Adrenal gland (tissue), 12 donors: ENCODE measurements around the gene SEC11A. TPM values are rescaled to one million over a fixed set of nuclear protein-coding genes. Genes with fewer than 3 reads are reported as not detected.

Source experiments
- DNase-seq, 7 donors: peaks; one replicate each; pipeline ENCODE4 v3.0.0-alpha.2; 2019 to 2020
- H3K27ac ChIP-seq, 5 donors: fragments of 200-600 bp; sonication (generic) in 4 of 5; 1 replicate in 3 of 5; 2 replicates in 2 of 5; pipeline versions ENCODE4 v1.5.1 to v1.8.0; 2016 to 2020; ENCODE audit warnings: mild to moderate bottlenecking in 1 of 5
- H3K27me3 ChIP-seq: fragments of 200-600 bp; 2 replicates; pipeline ENCODE4 v1.8.0; 2021
- H3K36me3 ChIP-seq, 2 donors: fragments of 200-600 bp; replicated peaks in 1 of 2; 1 replicate in 1 of 2; 2 replicates in 1 of 2; pipeline versions ENCODE4 v1.5.1 to v1.8.0; 2018 to 2022
- H3K4me1 ChIP-seq, 2 donors: fragments of 200-600 bp; replicated peaks in 1 of 2; 1 replicate in 1 of 2; 2 replicates in 1 of 2; pipeline versions ENCODE4 v1.5.1 to v1.8.0; 2018 to 2021
- H3K4me3 ChIP-seq, 4 donors: fragments of 200-600 bp; sonication (generic) in 3 of 4; one replicate each; pipeline ENCODE4 v1.5.1; 2016 to 2018
- H3K9me3 ChIP-seq, 3 donors: fragments of 200-600 bp; sonication (generic) in 1 of 3; replicated peaks in 1 of 3; 1 replicate in 2 of 3; 2 replicates in 1 of 3; pipeline versions ENCODE4 v1.5.1 to v1.8.0; 2016 to 2021
- CTCF ChIP-seq, 6 experiments: fragments of 450-650 bp in 4 of 6; fragments of 200-600 bp in 2 of 6; sonication (generic) in 1 of 6; IDR thresholded peaks; 1 replicate in 5 of 6; 2 replicates in 1 of 6; pipeline versions ENCODE4 v1.5.1 to v1.8.0; 2016 to 2021; ENCODE audit warnings: antibody characterized with exemption in 6 of 6, mild to moderate bottlenecking in 2 of 6, moderate library complexity in 1 of 6
- POLR2A ChIP-seq, 2 donors: fragments of 450-650 bp; IDR thresholded peaks; one replicate each; pipeline ENCODE4 v1.6.1; 2017; ENCODE audit warnings: antibody characterized with exemption in 2 of 2, mild to moderate bottlenecking in 2 of 2, moderate library complexity in 1 of 2
- WGBS, 4 donors: extraction: QIAGEN DNeasy Blood & Tissue Kit in 2 of 4; methylation state at CpG; one replicate each; pipeline versions ENCODE4 v1.1.5 to v1.1.7; 2013 to 2017; 5-methylcytosine and 5-hydroxymethylcytosine counted together
- intact Hi-C, 2 donors: fragments of 100-400 bp; cut with DNase I; formaldehyde crosslinking; loops; one replicate each; pipeline versions ENCODE4 v1.14.1 to v1.15.0; 2022 to 2023
- polyA plus RNA-seq, 3 donors: library from polyadenylated mRNA; stranded (reverse); fragments of 200-250 nt in 2 of 3; fragments of 350-450 nt in 1 of 3; fragmentation: Illumina TruSeq in 1 of 3; extraction: RNeasy Lipid Tissue Mini Kit (QIAGEN cat#74804) in 1 of 3; gene quantifications; one replicate each; pipeline ENCODE4 v1.2.3, GENCODE V29; 2013 to 2014
- total RNA-seq, 9 donors: library from RNA; depleted of rRNA in 4 of 9; stranded (reverse); fragments of >200 nt in 4 of 9; fragments of 120-200 nt in 1 of 9; fragmentation: NEBNext Ultra II Directional in 1 of 9; extraction: Animal tissue kit (Norgen Biotek cat#: 25700) in 1 of 9; gene quantifications; one replicate each; pipeline versions ENCODE4 v1.1.0 to v1.2.4, GENCODE V29; 2013 to 2023
- donor health status: healthy with polysubstance abuse.
- donor health status: Bipolar disorder and iron deficiency.
- donor health status: DM: yes; HTN: yes; CAD: no.
- donor health status: DM: no; HTN: no; CAD: no.
- donor health status: DM: no; HTN: no; CAD: no.
- donor health status: DM: yes; HTN: yes; CAD: no.

The SEC11A gene
- total and polyA plus RNA-seq, 12 donors = 130 to 240 (median 168) TPM

GRCh38 chr15:84681831-84682230 lies 34.1 kb downstream of the SEC11A start:
- intact Hi-C loops = no loop called here
- Histone ChIP-seq H3K27me3 (no peaks in the 10 kb centered on the region), H3K4me1 (no peaks in the 10 kb centered on the region), H3K9me3 (no peaks in the 10 kb centered on the region), H3K27ac (no peak overlapping the region), H3K4me3 (no peak overlapping the region), H3K36me3 (peaks cover 0 to 13% of the 10 kb centered on the region in 2 donors)
- TF ChIP-seq CTCF (IDR thresholded peaks at IDR 0.05) (no peak), POLR2A (IDR thresholded peaks at IDR 0.05) (no peak)
- 69 to 81% (median 73%) methylated on average over 3 of the region's 3 CpGs for WGBS, 4 donors
- peak in 1 of 7 donors; percentile 20 for DNase-seq

- Histone ChIP-seq H3K9me3 (no peaks in the 10 kb centered on the region), H3K4me3 (no peak overlapping the region), H3K4me1 (no peaks in the 10 kb centered on the region), H3K36me3 (peaks cover 0 to 23% of the 10 kb centered on the region in 2 donors), H3K27ac (no peak overlapping the region), H3K27me3 (no peaks in the 10 kb centered on the region)
- DNase-seq = no peak
- TF ChIP-seq CTCF (IDR thresholded peaks at IDR 0.05) (no peak), POLR2A (IDR thresholded peaks at IDR 0.05) (no peak)
- intact Hi-C loops = no loop called here
Measured at GRCh38 chr15:84671211-84671610, 44.7 kb downstream of the SEC11A start.

GRCh38 chr15:84669726-84670125 lies 46.2 kb downstream of the SEC11A start:
- no peak overlapping the region for H3K4me3 ChIP-seq
- no peak for DNase-seq
- TF ChIP-seq CTCF (IDR thresholded peaks at IDR 0.05) = no peak
- no peak for TF ChIP-seq POLR2A (IDR thresholded peaks at IDR 0.05)
- H3K27me3 ChIP-seq = no peaks in the 10 kb centered on the region
- no peak overlapping the region for H3K27ac ChIP-seq
- no peaks in the 10 kb centered on the region for H3K9me3 ChIP-seq
- 89 to 95% (median 91%) methylated on average over 8 of the region's 8 CpGs for WGBS, 4 donors
- peaks cover 0 to 29% of the 10 kb centered on the region in 2 donors for H3K36me3 ChIP-seq
- intact Hi-C loops = no loop called here
- H3K4me1 ChIP-seq = no peaks in the 10 kb centered on the region

- TF ChIP-seq POLR2A (IDR thresholded peaks at IDR 0.05) (no peak), CTCF (IDR thresholded peaks at IDR 0.05) (no peak)
- DNase-seq = no peak
- WGBS, 4 donors = 93 to 99% (median 97%) methylated on average over 3 of the region's 3 CpGs
Measured at GRCh38 chr15:84668221-84668982, 47.5 kb downstream of the SEC11A start.

More at GRCh38 chr15:84668221-84668982, 47.5 kb downstream of the SEC11A start:
- intact Hi-C loops = no loop called here
- Histone ChIP-seq H3K27ac (peak overlapping the region in 1 of 5 donors; percentile 4), H3K27me3 (no peaks in the 10 kb centered on the region), H3K4me1 (peaks cover 0 to under 1% of the 10 kb centered on the region in 2 donors), H3K9me3 (no peaks in the 10 kb centered on the region), H3K4me3 (no peak overlapping the region), H3K36me3 (peaks cover 0 to 29% of the 10 kb centered on the region in 2 donors)
